Adrenal gland (tissue), 5 donors: ENCODE results near the gene RNF151.

Experiments
- CTCF ChIP-seq, 6 experiments: fragments of 450-650 bp in 4 of 6; fragments of 200-600 bp in 2 of 6; sonication (generic) in 1 of 6; IDR thresholded peaks; 1 replicate in 5 of 6; 2 replicates in 1 of 6; pipeline versions ENCODE4 v1.5.1 to v1.8.0; 2016 to 2021; ENCODE audit warnings: antibody characterized with exemption in 6 of 6, mild to moderate bottlenecking in 2 of 6, moderate library complexity in 1 of 6
- POLR2A ChIP-seq, 2 donors: fragments of 450-650 bp; IDR thresholded peaks; one replicate each; pipeline ENCODE4 v1.6.1; 2017; ENCODE audit warnings: antibody characterized with exemption in 2 of 2, mild to moderate bottlenecking in 2 of 2, moderate library complexity in 1 of 2
- donor health status: DM: no; HTN: no; CAD: no.

GRCh38 chr16:1983544-1984346 is 17.1 kb downstream of the RNF151 start, which contains the start of gene GFER:
- peak in 3 of 6 experiments; percentile 18 to 37 (median 20) for TF ChIP-seq CTCF (IDR thresholded peaks at IDR 0.05)
- TF ChIP-seq POLR2A (IDR thresholded peaks at IDR 0.05): peak; percentile 51 to 54
